Smooth muscle cell (in vitro differentiated cells): Measurements from ENCODE around the gene OR6K2. TPM values are rescaled to one million over a fixed set of nuclear protein-coding genes. Genes with fewer than 3 reads are reported as not detected.

Experiments used
- DNase-seq: peaks from one replicate; lab custom pipeline; 2025; ENCODE audit not compliant: unreplicated experiment; lab: John Stamatoyannopoulos, UW
- H2AFZ ChIP-seq: fragments of 200-600 bp; sonication (generic); 2 replicates; pipeline ENCODE4 v1.6.0; 2016; ENCODE audit warnings: antibody characterized with exemption, low read depth, mild to moderate bottlenecking
- H3F3A ChIP-seq: fragments of 200-600 bp; sonication (generic); 2 replicates; pipeline ENCODE4 v1.6.0; 2017; ENCODE audit warnings: antibody characterized with exemption, low read depth
- H3K27ac ChIP-seq: fragments of 200-600 bp; sonication (generic); 2 replicates; pipeline ENCODE4 v1.5.1; 2016; ENCODE audit warnings: low read depth, mild to moderate bottlenecking
- H3K27me3 ChIP-seq: fragments of 200-600 bp; sonication (generic); 2 replicates; pipeline ENCODE4 v1.6.1; 2016; ENCODE audit warnings: low read depth, mild to moderate bottlenecking
- H3K36me3 ChIP-seq: fragments of 200-600 bp; sonication (generic); 2 replicates; pipeline ENCODE4 v1.5.1; 2016; ENCODE audit warnings: low read depth
- H3K4me1 ChIP-seq: fragments of 200-600 bp; sonication (generic); 2 replicates; pipeline ENCODE4 v1.5.1; 2016; ENCODE audit warnings: low read depth
- H3K4me2 ChIP-seq: fragments of 200-600 bp; sonication (generic); 2 replicates; pipeline ENCODE4 v1.6.0; 2016; ENCODE audit warnings: mild to moderate bottlenecking
- H3K4me3 ChIP-seq: fragments of 200-600 bp; sonication (generic); 2 replicates; pipeline ENCODE4 v1.5.1; 2016; ENCODE audit warnings: mild to moderate bottlenecking
- H3K79me2 ChIP-seq: fragments of 200-600 bp; sonication (generic); 2 replicates; pipeline ENCODE4 v1.6.0; 2016; ENCODE audit warnings: low read depth, mild to moderate bottlenecking
- H3K9ac ChIP-seq: fragments of 200-600 bp; sonication (generic); 2 replicates; pipeline ENCODE4 v1.6.0; 2016; ENCODE audit warnings: low read depth
- H3K9me3 ChIP-seq: fragments of 200-600 bp; sonication (generic); replicated peaks from 2 replicates; pipeline ENCODE4 v1.5.1; 2016; ENCODE audit warnings: low read depth
- H4K20me1 ChIP-seq: fragments of 200-600 bp; sonication (generic); 2 replicates; pipeline ENCODE4 v1.6.0; 2016; ENCODE audit warnings: low read depth
- WGBS: methylation state at CpG from one replicate; pipeline ENCODE4 v1.1.7; 2016; ENCODE audit warnings: low lambda C conversion rate; 5-methylcytosine and 5-hydroxymethylcytosine counted together
- polyA plus RNA-seq: library from polyadenylated mRNA; unstranded; fragments of >200 nt; fragmentation: Nextera tagmentation; extraction: Ambion mirVana; gene quantifications from 2 replicates; pipeline ENCODE4 v1.2.1, GENCODE V29; 2016
- total RNA-seq: library from RNA; depleted of rRNA; stranded (reverse); fragments of >200 nt; gene quantifications from 2 replicates; pipeline ENCODE4 v1.2.3, GENCODE V29; 2014
- TF ChIP-seq, protein P1 (sequence below): fragments of 200-600 bp; sonication (generic); IDR thresholded peaks from 2 replicates; pipeline ENCODE4 v1.5.1; 2017; ENCODE audit warnings: borderline replicate concordance, mild to moderate bottlenecking, antibody characterized with exemption; ENCODE audit not compliant: insufficient read depth, poor library complexity, severe bottlenecking

Gene OR6K2, protein sequence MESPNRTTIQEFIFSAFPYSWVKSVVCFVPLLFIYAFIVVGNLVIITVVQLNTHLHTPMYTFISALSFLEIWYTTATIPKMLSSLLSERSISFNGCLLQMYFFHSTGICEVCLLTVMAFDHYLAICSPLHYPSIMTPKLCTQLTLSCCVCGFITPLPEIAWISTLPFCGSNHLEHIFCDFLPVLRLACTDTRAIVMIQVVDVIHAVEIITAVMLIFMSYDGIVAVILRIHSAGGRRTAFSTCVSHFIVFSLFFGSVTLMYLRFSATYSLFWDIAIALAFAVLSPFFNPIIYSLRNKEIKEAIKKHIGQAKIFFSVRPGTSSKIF
- not detected in 2 replicates for total RNA-seq
- polyA plus RNA-seq, result not detected in 2 replicates

DNA sequence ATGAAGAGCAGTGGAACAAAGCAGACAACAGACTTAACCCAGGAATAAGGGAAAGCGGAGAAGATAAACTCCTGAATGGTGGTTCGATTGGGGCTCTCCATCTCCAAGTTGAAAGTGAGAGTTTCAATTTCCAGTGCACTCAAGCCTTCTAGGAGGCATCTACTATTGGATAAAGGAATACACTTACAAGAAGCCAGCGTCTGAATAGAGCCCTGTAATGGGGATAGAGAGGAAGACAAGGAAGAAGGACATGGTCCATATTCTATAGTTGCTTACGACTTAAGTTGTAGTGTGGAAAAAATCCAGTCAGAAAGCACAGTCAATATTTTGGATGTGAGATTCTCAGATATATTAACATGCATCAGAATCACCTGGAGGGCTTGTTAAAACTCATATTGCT is at the start of gene OR6K2:
TSS of gene OR6K2 (minus strand) at position 101 of the 400 bp plus-strand sequence. CDS start at position 101, 0 bp downstream.
- no peaks in the 10 kb centered on the region for H3K27me3 ChIP-seq
- no peak within 1 kb of the TSS for H3K9ac ChIP-seq
- H3K79me2 ChIP-seq, result no peaks in the 10 kb centered on the region
- H3K36me3 ChIP-seq, result no peaks in the 10 kb centered on the region
- H3K4me2 ChIP-seq, result no peak within 1 kb of the TSS
- no peaks in the 10 kb centered on the region for H3K9me3 ChIP-seq
- no peak within 1 kb of the TSS for H2AFZ ChIP-seq
- no peak for DNase-seq
- no peak within 1 kb of the TSS for H3K4me3 ChIP-seq
- 91% methylated on average over 4 of the region's 4 CpGs for WGBS
- H3K27ac ChIP-seq, result no peak within 1 kb of the TSS
- TF ChIP-seq, protein P1, sequence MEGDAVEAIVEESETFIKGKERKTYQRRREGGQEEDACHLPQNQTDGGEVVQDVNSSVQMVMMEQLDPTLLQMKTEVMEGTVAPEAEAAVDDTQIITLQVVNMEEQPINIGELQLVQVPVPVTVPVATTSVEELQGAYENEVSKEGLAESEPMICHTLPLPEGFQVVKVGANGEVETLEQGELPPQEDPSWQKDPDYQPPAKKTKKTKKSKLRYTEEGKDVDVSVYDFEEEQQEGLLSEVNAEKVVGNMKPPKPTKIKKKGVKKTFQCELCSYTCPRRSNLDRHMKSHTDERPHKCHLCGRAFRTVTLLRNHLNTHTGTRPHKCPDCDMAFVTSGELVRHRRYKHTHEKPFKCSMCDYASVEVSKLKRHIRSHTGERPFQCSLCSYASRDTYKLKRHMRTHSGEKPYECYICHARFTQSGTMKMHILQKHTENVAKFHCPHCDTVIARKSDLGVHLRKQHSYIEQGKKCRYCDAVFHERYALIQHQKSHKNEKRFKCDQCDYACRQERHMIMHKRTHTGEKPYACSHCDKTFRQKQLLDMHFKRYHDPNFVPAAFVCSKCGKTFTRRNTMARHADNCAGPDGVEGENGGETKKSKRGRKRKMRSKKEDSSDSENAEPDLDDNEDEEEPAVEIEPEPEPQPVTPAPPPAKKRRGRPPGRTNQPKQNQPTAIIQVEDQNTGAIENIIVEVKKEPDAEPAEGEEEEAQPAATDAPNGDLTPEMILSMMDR, result no peak
- no peaks in the 10 kb centered on the region for H3K4me1 ChIP-seq
- H4K20me1 ChIP-seq, result no peaks in the 10 kb centered on the region
- no peaks in the 10 kb centered on the region for H3F3A ChIP-seq

DNA sequence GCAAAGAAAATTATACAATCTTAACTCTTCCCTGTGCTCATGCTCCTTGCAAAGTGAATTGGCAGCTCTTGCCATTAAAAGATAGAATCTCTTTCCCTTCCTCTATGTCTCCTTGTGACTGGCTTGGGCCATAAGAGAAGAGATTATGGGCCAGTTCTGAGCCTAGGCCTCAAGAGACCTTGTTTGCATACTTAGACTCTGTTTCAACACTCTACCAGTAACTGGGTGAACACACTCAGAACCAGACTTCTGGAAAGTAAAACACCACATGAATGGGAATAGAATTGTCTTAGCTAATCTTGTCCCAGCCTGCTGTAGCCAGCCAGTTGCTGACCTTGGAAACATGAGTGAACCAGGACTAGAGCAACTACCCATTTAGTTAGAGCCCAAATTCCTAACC is 35.4 kb upstream of the OR6K2 start:
- no peak overlapping the region for H3K4me3 ChIP-seq
- TF ChIP-seq, protein P1, result no peak
- H3K27ac ChIP-seq, result peak overlapping the region; percentile 83

DNA sequence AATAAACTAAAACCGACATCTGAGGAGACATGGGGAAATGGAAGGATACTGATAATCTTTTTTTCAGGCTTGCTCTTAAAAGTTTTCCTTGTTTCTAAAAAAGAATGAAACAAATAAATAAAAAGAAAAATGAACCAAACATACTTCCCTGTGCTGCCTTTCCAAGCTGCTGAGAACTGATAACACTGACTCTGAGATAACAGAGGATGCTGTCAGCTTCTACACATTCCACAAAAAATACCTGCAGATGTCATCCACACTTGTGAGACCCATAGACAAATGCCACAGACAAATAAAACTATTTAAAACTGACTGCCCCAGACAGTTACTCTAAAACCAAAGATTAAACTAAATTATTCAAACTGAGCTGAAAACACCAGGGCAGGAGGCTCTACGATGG is 32.1 kb upstream of the OR6K2 start:
- no peaks in the 10 kb centered on the region for H3K9me3 ChIP-seq
- H3K9ac ChIP-seq, result no peak overlapping the region
- no peak overlapping the region for H3K4me2 ChIP-seq
- H3K79me2 ChIP-seq, result no peaks in the 10 kb centered on the region
- no peaks in the 10 kb centered on the region for H3K27me3 ChIP-seq
- DNase-seq, result no peak
- peaks cover 12% of the 10 kb centered on the region for H3K4me1 ChIP-seq
- no peak overlapping the region for H3K27ac ChIP-seq
- no peaks in the 10 kb centered on the region for H3F3A ChIP-seq
- H3K4me3 ChIP-seq, result no peak overlapping the region
- H3K36me3 ChIP-seq, result no peaks in the 10 kb centered on the region
- no peaks in the 10 kb centered on the region for H4K20me1 ChIP-seq
- TF ChIP-seq, protein P1, result no peak
- WGBS, result 73% methylated on average over 2 of the region's 2 CpGs
- no peak overlapping the region for H2AFZ ChIP-seq

More for the DNA sequence above, 35.4 kb upstream of the OR6K2 start:
- peaks cover 26% of the 10 kb centered on the region for H3K4me1 ChIP-seq
- H3F3A ChIP-seq, result peaks cover 4% of the 10 kb centered on the region
- H3K27me3 ChIP-seq, result no peaks in the 10 kb centered on the region
- H3K36me3 ChIP-seq, result no peaks in the 10 kb centered on the region
- H4K20me1 ChIP-seq, result no peaks in the 10 kb centered on the region
- no peak overlapping the region for H2AFZ ChIP-seq
- H3K79me2 ChIP-seq, result no peaks in the 10 kb centered on the region
- no peaks in the 10 kb centered on the region for H3K9me3 ChIP-seq
- H3K9ac ChIP-seq, result no peak overlapping the region
- peak overlapping the region; percentile 37 for H3K4me2 ChIP-seq
- no peak for DNase-seq

DNA sequence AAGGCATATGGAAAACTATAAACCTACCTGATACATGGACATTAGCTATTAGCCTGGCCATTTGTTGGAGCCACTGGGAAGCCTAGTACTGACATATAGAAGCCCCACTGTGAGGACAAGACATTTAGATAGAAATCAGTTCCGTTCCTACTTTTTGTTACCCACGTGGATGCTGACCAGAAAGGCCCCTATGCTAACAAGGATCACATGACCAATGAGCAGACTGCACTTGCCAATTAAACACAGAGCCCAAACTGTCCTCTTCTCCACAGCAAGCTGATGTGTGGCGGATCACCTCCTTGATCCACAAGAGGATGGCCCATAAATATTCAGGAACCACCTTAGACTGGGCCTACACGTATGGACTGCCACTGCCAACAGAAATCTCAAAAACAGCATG is 31.3 kb upstream of the OR6K2 start:
- WGBS, result 84% methylated on average over 4 of the region's 4 CpGs
- H3K27me3 ChIP-seq, result no peaks in the 10 kb centered on the region

More for the DNA sequence above, 31.3 kb upstream of the OR6K2 start:
- peaks cover 12% of the 10 kb centered on the region for H3K4me1 ChIP-seq
- H3K79me2 ChIP-seq, result no peaks in the 10 kb centered on the region
- H3K9ac ChIP-seq, result no peak overlapping the region
- H3K4me3 ChIP-seq, result no peak overlapping the region
- no peaks in the 10 kb centered on the region for H4K20me1 ChIP-seq
- H3F3A ChIP-seq, result no peaks in the 10 kb centered on the region
- no peak overlapping the region for H3K27ac ChIP-seq
- H3K9me3 ChIP-seq, result no peaks in the 10 kb centered on the region
- H3K36me3 ChIP-seq, result no peaks in the 10 kb centered on the region
- TF ChIP-seq, protein P1, result no peak
- no peak overlapping the region for H3K4me2 ChIP-seq
- H2AFZ ChIP-seq, result no peak overlapping the region
- no peak for DNase-seq
